HG03108 (cell line): ENCODE data around the gene SLC3A2.

ENCODE experiments used
- ATAC-seq: cut with Tn5 transposase; IDR thresholded peaks from one replicate; pipeline ENCODE4 v1.9.1; 2021; ENCODE audit warnings: moderate library complexity; ENCODE audit not compliant: unreplicated experiment

Gene SLC3A2

DNA sequence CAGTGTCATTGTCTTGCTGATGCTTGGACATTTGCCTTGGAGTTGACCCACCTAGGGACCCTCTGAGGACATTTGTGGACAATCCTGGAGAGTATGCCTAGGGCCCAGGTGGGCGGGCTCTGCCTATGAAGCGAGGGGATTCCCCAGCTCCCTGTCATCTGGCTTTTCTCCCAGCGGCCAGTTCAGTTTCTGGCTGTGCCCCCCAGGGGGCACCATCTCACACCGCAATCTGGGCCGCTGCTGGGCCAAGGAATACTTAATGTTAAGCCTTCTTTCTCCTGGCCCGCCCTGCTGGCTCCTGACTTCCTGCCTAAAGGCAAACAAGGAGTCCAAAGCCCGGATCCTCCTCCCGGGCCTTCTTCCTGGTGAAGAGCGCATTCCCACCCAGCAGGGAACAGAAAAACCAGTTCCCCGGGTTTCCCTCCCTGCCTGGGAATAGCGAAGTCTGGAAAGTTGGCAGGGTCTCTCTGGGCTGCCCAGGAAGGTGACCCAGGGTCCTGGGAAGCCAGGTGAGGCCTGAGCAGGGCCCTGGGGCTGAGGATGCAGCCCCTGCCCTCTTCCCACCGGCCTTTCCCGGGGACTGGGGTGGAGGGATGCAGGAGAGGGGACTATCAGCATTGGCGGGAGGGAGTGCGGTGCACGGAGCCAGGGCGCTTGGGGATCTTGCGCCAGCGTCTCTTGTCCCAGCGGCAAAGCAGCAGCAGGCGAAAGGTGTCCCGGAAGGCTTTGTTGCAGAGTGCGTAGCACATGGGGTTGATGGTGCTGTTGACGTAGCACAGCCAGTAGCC lies 28.6 kb downstream of the SLC3A2 start:
- no peak for ATAC-seq

DNA sequence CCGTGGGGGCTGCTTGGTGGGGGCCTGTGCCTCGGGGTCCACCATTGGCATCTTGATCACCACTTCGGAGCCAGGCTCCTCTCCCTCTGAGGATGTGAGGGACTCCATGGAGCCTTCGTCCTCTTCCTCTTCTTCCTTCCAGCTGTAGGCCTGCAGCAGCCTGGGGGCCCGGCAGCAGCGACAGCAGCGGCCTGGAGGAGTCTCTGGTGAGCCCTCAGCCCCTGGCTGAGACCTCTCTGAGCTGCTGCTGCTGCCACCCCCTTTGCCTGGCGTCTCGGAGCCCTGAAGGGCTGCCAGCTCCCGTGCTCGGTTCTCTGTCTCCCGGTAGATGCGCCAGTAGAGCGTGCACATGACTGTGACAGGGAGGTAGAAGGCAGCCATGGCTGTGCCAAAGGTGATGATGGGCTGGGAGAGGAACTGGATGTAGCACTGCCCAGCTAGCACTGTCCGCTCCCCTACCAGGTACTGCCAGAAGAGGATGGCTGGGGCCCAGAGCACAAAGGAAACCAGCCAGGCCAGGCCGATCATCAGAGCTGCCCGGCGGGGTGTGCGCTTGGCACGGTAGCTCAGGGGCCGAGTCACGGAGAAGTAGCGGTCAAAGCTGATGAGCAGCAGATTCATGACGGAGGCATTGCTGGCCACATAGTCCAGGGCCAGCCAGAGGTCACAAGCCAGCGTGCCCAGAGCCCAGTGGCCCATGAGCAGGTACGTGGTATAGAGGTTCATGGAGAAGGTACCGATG lies 29.6 kb downstream of the SLC3A2 start:
- ATAC-seq = no peak

- ATAC-seq = no peak
These were observed 30.7 kb downstream of the SLC3A2 start for GRCh38 chr11:62911137-62912130.

GRCh38 chr11:62912268-62912667 lies 31.6 kb downstream of the SLC3A2 start:
- no peak for ATAC-seq

GRCh38 chr11:62914416-62914815 lies 33.7 kb downstream of the SLC3A2 start:
- ATAC-seq = no peak

DNA sequence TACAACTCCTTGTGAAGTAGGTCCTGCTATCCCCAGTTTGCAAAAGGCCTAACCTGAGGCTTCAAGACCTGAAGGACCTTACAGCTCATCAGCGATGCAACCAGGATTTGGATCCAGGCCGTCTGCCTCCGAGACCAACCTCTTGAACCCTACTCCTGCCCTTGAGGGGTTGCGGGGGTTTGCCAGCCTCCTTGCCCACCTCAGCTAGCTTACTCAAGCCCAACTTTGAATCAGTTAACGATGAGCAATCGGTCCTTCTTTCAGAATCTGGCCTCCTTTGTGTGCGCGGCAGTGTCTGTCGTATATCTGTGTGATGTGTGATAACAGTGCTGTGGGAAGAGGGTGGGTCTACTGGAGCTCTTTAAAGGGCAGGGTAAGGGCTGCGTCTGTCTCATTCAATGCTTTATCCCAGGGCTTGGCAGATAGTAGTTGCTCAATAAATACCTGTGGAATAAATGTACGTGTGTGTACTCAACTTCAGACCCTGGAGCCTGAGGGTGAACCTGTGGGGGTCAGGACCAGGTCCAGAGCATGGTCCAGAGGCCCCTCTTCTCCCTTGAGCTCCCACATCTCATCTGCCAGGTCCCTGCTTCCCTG lies 37.3 kb downstream of the SLC3A2 start:
- no peak for ATAC-seq

DNA sequence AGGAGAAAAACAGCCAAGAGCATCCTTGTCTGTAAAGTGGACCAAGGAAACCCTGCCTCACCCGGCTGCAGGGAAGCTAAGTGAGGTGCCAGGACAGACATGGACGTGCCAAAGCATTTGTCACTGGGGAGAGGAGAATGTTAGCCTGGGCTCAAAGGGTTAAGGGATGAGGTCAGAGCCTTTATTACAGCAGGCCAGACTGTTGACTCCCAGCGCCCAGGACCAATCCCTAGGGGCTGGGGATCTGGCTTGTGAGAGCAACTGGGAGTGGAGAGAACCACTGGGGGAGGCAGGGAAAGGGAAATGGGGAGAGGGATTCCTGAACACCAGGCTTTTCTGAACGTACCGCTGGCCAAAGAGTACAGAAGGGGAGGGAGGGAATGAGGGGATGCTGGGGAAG lies 37.8 kb downstream of the SLC3A2 start:
- no peak for ATAC-seq

DNA sequence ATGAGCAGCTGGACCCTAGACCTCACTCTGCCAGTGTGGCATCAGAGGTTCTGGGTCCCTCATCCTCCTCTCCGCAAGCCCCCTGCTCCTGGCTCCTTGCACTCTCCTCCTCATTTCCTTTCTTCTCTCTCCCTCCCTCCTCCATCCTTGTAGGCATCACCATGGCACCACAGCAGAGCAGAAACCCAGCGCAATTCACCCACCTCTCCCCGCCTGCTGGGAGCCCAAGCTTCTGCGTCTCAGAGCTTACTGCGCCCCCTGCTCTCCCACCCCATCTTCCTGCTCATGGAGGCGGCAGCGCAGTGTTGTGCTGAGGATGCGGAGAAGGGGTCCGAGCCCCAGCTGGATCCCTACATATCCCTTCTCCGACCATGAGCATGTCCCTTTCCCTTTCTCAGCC lies 38.8 kb downstream of the SLC3A2 start:
- ATAC-seq = no peak

GRCh38 chr11:62919898-62920640 lies 39.4 kb downstream of the SLC3A2 start:
- ATAC-seq = no peak

GRCh38 chr11:62921201-62921572 lies 40.5 kb downstream of the SLC3A2 start, which contains the start of gene CHRM1:
CHRM1 (minus strand) TSS chr11:62921363; CDS start chr11:62911100, 10,263 bp downstream.
- ATAC-seq = no peak

DNA sequence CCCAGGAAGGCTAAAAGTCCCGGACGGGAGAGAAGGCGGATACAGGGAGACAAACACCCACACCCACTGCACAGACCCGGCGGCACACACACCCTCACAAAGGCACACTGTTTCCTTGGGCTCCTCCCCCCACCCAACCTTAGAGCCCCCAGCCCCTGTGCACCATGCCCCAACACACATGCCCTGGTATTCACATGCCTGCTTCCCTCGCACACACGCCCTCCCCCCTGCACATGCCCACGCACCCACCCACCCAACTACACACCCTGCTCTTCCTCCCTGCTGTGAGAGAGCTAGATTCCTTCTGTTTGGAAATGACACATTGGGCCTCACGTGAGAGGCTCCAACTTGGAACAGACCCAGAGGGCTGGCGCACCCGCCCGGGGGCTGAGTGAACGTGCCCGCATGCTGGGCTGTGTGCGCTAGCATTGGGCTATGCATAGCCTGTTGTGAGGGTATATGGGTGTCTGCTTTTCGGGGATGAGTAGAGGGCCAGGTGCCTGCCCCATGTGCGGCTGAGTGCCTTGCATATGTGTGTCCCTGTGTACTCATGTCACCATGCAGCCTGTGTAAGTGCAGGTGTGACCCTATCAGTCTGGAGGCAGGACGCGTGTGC lies 41.0 kb downstream of the SLC3A2 start:
- no peak for ATAC-seq

DNA sequence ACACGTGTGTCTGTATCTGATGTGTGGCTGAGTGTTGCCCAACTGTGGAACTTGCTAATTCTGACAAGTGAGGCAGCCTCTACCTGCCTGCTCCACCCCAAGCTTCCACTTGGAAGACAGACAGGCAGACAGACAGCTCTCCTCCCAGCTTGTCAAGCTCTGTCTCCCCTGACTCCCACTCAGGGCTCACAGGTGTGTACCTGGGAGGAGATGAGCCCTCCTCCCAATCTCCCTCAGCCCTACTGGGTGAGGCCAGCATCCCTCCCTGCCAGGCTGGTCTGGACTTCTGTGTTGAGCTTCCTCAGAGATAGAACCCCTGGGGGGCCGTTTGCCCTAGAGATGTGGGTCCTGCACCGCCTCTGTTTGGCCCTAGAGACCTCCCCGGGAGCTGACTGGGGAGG lies 41.5 kb downstream of the SLC3A2 start:
- no peak for ATAC-seq

DNA sequence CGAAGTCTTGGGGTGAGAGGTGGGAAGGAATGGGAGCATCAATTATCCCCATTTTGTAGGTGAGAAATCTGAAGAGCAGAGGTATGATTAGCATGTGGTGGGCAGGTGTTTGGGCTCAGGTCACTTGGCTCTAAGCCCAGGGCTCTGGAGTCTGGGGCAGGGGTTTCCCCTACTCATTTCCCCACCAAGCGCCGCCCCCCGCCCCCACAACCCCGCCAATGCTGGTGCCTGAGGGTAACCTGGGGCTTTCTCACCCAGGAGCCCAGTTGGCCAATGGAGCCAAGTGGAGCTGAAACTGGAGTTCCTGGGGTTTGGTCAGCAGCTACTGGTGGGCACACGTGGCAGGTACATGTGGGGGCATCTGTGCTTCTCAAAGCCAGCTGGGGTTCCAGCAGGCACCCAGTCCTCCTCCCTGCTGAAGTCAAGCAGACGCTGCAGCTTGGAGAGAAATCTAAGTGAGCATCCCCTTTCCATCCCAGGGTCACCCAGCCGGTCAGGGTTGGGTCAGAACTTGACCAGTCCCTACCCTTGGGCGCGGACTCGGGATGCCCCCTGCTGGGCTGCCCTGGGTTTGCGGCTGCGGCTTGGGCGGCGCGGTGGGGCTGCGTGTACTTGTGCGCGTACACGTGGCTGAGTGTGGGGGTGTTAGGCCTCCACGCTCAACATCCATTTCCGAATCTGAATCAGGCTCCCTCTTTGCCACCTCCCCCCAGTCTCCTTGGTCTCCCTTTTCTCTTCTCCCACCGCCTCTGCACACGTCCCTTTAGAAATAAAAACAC lies 42.1 kb downstream of the SLC3A2 start:
- no peak for ATAC-seq

DNA sequence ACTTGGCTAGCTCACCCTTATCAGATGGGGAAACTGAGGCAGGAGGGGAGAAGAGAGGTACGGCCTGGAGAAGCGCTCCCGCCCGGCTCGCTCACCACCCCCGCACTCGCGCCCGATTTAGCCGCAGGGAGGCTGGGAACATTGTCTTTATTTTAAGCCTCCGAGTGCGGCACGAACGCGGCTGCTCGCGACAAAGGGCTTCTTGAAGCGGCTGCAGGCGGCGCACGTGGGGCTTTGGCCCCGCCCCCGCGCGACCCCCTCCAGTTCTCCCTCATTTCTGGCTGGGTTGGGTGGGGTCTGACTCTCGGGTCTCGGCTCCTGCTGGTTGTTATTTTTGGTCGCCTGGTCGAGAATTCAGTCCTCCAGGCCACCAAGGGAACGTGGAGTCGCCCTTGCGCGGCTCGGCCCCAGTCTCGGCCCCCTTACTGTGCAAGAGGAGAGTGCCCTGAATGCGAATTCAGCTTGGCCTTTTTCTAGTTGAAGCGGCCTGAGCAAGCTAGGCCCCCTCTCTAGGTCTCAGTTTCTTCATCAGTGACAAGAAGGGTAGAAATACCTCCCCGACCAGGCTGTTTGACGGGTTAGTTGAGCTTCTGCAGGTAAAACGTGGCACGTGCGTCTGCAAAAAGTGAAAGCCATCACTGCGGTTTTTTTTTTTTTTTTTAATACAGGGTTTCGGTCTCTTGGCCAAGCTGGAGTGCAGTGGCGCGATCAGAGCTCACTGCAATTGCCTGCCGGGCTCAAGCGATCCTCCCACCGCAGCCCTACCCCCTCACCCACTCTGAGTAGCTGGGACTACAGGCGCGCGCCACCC lies 43.1 kb downstream of the SLC3A2 start:
- ATAC-seq = no peak

DNA sequence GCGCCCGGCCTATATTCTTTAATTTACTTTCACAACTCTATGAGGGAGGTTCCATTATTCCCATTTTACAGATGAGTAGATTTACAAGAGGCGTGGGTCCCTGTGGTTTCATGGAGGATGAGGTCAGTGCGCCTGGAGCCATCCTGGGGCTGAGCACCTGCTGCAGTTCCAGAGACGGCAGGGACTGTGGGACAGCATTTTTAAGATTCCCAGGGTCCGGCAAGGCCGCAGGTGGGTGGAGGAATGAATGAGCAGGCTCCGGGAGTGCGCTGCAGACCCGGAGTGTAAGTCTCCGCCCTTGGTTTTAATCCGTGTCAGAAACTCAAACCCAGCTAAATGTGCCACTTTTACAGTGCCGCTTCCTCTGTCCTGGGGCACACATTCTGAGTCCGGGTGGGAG lies 44.6 kb downstream of the SLC3A2 start:
- no peak for ATAC-seq

DNA sequence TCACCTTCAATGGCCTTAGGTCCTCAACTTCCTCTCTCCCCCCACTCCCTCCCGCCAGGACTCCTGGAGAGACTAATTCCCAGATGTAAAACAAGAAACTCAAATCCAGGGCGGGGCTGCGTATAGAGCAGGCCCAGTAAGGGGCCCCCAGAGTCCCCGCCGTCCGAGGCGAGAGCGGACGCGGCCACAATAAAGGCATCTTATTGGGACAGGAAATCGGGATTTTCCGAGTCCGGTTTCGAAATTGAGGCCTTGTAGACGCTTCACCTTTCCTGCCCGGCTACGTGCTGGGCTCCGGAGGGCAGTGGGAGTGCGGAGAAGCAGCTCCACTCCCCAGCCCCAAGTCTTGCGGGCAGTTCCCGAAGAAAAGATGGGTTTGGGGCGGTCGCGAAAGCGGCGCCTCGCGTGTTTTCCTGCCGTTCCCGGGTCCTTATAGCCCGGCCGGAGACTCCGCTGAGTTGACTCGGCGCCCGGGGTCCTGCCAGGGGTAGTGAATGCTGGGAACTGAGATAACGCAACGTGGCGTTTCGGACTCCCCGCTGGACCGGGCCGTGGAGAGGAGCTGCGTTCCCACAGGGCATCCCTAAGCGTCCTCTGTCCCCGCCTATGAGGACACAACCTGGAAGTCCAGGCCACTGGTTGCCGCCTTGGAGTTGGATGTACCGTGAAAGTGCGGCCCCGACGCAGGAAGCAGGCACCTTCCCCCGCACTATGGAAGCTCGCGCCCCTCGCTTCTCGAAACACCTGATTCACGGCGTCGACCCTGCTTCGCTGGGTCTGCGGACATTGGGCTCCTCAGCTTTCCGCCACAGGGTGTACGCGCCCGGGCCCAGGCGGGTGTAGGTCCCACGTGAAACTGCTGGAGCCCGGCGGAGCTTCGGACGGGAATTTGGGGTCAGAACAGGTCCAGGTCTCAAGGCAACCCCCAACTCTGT lies 45.3 kb downstream of the SLC3A2 start:
- ATAC-seq = no peak
